ENCODE results near the gene NACA2.

The NACA2 gene

DNA sequence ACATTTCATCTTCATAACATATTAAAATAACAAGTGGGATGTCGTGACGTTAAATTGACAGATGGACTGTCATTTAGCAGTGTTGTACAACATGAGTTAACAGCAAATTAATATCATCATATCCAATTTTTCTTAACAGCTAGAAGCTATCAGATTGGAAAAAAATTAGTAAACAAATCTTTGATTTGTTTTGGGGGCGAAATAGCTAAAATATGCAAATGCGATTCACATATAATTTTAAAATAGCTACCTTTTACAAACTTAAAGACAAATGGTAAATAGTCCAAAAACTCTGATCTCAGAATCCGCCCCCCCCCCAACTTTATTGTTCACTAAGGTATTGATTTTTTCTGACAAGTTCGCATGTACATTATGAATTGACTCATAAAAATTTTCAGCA lies 20.3 kb upstream of the NACA2 start:
- Histone ChIP-seq H4K20me1 (ENCODE audit: control insufficient read depth, insufficient read depth, low read depth, low read length) (no peaks in the 10 kb centered on the region), H3F3A (ENCODE audit: control insufficient read depth, insufficient read depth) (no peaks in the 10 kb centered on the region), H3K9me2 (replicated peaks; ENCODE audit: control insufficient read depth, low read length) (no peaks in the 10 kb centered on the region), H3K36me3 (ENCODE audit: control insufficient read depth, low read length) (no peaks in the 10 kb centered on the region), H3K4me3 (ENCODE audit: low read length) (no peak overlapping the region), H3K4me2 (ENCODE audit: low read length) (no peak overlapping the region), H3K4me1 (ENCODE audit: control insufficient read depth, low read length) (0 out of 2 replicates have a peak, but pooled peaks cover 2% of the 10 kb centered on the region), H3K27me3 (ENCODE audit: control insufficient read depth, low read length) (no peaks in the 10 kb centered on the region), H3K9me3 (ENCODE audit: control insufficient read depth, insufficient read depth, low read length) (no peaks in the 10 kb centered on the region), H3K79me2 (ENCODE audit: control insufficient read depth, low read length) (no peaks in the 10 kb centered on the region), H3K27ac (ENCODE audit: low read depth, low read length) (no peak overlapping the region)
- no peak for TF ChIP-seq EZH2phosphoT487 (IDR thresholded peaks at IDR 0.05; ENCODE audit: borderline replicate concordance, low read length)
- TF ChIP-seq, protein P1, sequence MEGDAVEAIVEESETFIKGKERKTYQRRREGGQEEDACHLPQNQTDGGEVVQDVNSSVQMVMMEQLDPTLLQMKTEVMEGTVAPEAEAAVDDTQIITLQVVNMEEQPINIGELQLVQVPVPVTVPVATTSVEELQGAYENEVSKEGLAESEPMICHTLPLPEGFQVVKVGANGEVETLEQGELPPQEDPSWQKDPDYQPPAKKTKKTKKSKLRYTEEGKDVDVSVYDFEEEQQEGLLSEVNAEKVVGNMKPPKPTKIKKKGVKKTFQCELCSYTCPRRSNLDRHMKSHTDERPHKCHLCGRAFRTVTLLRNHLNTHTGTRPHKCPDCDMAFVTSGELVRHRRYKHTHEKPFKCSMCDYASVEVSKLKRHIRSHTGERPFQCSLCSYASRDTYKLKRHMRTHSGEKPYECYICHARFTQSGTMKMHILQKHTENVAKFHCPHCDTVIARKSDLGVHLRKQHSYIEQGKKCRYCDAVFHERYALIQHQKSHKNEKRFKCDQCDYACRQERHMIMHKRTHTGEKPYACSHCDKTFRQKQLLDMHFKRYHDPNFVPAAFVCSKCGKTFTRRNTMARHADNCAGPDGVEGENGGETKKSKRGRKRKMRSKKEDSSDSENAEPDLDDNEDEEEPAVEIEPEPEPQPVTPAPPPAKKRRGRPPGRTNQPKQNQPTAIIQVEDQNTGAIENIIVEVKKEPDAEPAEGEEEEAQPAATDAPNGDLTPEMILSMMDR (IDR thresholded peaks at IDR 0.05; ENCODE audit: low read depth, low read length, poor library complexity, severe bottlenecking), result no peak

DNA sequence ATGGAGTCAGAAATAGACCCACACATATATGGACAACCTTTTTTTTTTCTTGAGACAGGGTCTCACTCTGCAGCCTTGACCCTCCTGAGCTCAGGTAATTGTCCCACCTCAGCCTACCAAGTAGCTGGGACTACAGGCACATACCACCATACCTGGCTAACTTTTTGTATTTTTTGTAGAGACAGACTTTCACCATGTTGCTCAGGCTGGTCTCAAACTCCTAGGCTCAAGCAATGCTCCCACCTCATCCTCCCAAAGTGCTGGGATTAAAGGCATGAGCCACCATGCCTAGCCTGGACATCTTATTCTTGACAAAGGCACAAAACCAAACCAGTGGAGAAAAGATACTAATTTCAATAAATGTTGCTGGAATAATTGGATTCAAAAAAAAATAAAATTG lies 14.7 kb upstream of the NACA2 start:
- peaks cover 1% of the 10 kb centered on the region; the same call in 1 of the 2 replicates for H3K27me3 ChIP-seq (ENCODE audit: control insufficient read depth, low read length)
- no peaks in the 10 kb centered on the region for H3K9me3 ChIP-seq (ENCODE audit: control insufficient read depth, insufficient read depth, low read length)
- no peak overlapping the region for H3K4me2 ChIP-seq (ENCODE audit: low read length)
- H3K4me1 ChIP-seq (ENCODE audit: control insufficient read depth, low read length), result no peaks in the 10 kb centered on the region
- H3F3A ChIP-seq (ENCODE audit: control insufficient read depth, insufficient read depth), result no peaks in the 10 kb centered on the region
- H3K79me2 ChIP-seq (ENCODE audit: control insufficient read depth, low read length), result no peaks in the 10 kb centered on the region
- no peak overlapping the region for H3K27ac ChIP-seq (ENCODE audit: low read depth, low read length)
- TF ChIP-seq, protein P1 (IDR thresholded peaks at IDR 0.05; ENCODE audit: low read depth, low read length, poor library complexity, severe bottlenecking), result no peak
- TF ChIP-seq EZH2phosphoT487 (IDR thresholded peaks at IDR 0.05; ENCODE audit: borderline replicate concordance, low read length), result no peak
- H4K20me1 ChIP-seq (ENCODE audit: control insufficient read depth, insufficient read depth, low read depth, low read length), result no peaks in the 10 kb centered on the region
- H3K4me3 ChIP-seq (ENCODE audit: low read length), result no peak overlapping the region
- H3K36me3 ChIP-seq (ENCODE audit: control insufficient read depth, low read length), result no peaks in the 10 kb centered on the region
- H3K9me2 ChIP-seq (replicated peaks; ENCODE audit: control insufficient read depth, low read length), result no peaks in the 10 kb centered on the region

- no peaks in the 10 kb centered on the region for H3K9me3 ChIP-seq (ENCODE audit: control insufficient read depth, insufficient read depth, low read length)
- H4K20me1 ChIP-seq (ENCODE audit: control insufficient read depth, insufficient read depth, low read depth, low read length), result no peaks in the 10 kb centered on the region
- no peak overlapping the region for H3K27ac ChIP-seq (ENCODE audit: low read depth, low read length)
- H3K9me2 ChIP-seq (replicated peaks; ENCODE audit: control insufficient read depth, low read length), result no peaks in the 10 kb centered on the region
- H3K79me2 ChIP-seq (ENCODE audit: control insufficient read depth, low read length), result no peaks in the 10 kb centered on the region
- no peak overlapping the region for H3K4me3 ChIP-seq (ENCODE audit: low read length)
- H3F3A ChIP-seq (ENCODE audit: control insufficient read depth, insufficient read depth), result no peaks in the 10 kb centered on the region
- H3K36me3 ChIP-seq (ENCODE audit: control insufficient read depth, low read length), result no peaks in the 10 kb centered on the region
- TF ChIP-seq EZH2phosphoT487 (IDR thresholded peaks at IDR 0.05; ENCODE audit: borderline replicate concordance, low read length), result no peak
- TF ChIP-seq, protein P1 (IDR thresholded peaks at IDR 0.05; ENCODE audit: low read depth, low read length, poor library complexity, severe bottlenecking), result no peak
- no peak overlapping the region for H3K4me2 ChIP-seq (ENCODE audit: low read length)
- H3K27me3 ChIP-seq (ENCODE audit: control insufficient read depth, low read length), result peaks cover 20% of the 10 kb centered on the region
- H3K4me1 ChIP-seq (ENCODE audit: control insufficient read depth, low read length), result no peaks in the 10 kb centered on the region
Measured at GRCh38 chr17:61601297-61601696, 10.3 kb upstream of the NACA2 start.
